Left forelimb (tissue), 1 donor: ENCODE results near the gene DUSP7.

ENCODE experiments used
- DNase-seq: peaks from one replicate; pipeline ENCODE4 v3.0.0-alpha.2; 2018; ENCODE audit warnings: low spot score

Gene DUSP7

DNA sequence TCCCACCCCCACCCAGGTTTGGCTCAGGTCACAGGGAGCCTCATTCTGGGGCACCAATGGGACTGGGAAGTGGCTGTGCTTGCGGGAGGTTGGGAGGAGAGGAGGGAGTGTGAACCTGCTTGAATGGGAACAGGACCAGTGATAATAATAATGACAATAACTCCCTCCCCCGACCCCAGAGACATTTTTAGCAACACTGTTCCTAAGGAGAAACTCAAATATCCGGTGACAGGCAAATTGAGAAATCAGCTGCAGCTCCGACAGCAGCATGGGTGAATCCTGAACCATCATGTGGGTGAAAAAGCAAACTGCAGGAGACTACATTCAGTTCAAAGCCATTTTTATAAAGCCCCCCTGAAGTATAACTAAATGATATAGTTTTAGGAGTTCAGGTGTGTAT lies 49.1 kb downstream of the DUSP7 start:
- no peak for DNase-seq

DNA sequence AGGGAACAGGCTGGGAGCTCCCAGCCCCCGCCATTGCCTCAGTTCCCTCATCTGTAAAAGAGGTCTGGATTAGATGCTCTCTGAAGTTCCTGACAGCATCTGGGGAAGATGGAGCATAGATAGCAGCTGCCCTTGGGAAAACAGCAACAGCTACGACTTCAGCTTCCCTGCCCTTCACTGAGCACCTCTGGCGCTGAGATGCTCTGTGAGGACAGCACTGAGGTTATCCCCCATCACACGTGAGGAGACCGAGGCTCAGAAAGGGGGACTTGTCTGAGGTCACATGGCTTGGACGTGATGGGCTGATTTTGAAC lies 49.6 kb downstream of the DUSP7 start:
- DNase-seq: no peak

DNA sequence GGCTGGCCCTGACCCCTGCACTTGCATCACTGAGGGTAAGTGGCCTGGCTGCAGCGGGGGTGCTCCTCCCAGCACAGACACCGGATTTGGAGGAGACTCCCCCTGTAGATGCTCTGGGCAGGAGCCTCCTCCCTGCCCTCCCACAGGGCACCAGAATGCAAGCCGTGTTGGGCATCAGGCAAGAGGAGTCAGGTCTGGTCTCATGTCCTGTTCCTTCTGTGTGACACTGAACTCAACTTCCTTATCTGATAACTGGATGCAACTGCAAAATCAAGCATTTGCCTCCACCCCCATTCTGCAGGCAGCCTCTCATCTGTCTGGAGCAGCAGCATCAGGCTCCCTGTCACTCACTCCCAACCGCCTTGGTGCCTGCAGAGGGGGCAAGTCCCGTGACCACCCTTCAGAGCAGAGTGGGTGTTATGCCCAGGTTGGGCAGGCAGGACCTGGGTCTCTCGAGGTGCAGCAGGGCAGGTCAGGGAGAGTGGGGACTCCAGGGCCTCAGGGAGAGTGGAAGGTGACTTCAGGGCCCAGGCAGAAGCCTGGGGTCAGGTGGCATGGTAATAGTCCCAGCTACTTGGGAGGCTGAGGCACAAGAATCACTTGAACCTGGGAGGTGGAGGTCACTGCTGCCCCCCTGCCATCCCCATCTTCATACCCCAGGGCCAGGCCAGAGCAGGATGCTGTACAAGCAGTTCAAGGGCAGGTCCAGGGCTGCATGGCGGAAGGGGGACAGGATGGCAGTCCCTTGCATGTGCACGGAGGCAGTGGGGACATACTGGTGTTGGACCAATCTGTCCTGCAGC lies 50.2 kb downstream of the DUSP7 start:
- no peak for DNase-seq

DNA sequence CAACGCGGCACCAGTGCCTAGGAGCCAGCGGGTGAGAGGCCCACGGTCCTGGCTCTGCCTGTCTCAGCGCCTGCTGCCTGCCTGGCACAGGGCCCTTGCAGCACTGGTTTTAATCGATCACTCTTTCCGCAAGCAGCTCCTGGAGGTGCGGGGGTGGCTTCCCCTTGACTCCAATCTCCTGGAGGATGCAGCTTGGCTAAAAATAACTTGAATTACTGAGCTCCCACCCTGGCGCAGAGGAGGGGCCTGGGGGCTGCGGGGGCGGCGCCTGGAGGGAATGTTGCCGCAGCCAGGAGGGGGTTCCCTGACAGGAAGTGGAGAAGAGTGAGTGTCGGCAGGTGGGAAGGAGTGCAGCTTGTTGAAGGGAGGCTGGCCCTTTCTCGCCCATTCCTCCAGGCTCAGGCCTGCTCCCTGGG lies 50.8 kb downstream of the DUSP7 start:
- peak; percentile 77 for DNase-seq

DNA sequence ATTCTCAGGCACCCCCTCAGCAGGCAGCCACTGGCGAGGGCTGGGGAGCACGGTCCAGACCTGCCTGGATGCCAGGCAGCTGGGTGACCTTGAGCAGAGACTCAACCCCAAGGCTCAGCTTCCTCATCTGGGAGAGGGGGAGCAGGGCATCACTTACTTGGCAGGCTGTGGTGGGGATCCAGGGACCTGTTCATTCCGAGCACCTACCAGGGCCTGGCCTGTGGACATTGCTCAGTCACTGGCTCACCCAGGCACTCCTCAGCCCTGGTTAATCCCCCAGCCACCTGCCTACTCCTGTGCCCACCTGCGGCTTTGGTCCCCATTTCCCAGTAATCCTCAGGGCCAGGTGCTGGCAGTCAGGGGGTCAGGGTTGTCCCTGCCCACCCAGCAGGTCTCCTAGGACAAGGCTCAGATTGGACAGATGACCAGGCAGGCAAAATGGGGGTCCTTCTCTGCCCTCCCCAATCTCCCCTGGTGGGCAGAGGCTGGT lies 51.4 kb downstream of the DUSP7 start:
- no peak for DNase-seq

DNA sequence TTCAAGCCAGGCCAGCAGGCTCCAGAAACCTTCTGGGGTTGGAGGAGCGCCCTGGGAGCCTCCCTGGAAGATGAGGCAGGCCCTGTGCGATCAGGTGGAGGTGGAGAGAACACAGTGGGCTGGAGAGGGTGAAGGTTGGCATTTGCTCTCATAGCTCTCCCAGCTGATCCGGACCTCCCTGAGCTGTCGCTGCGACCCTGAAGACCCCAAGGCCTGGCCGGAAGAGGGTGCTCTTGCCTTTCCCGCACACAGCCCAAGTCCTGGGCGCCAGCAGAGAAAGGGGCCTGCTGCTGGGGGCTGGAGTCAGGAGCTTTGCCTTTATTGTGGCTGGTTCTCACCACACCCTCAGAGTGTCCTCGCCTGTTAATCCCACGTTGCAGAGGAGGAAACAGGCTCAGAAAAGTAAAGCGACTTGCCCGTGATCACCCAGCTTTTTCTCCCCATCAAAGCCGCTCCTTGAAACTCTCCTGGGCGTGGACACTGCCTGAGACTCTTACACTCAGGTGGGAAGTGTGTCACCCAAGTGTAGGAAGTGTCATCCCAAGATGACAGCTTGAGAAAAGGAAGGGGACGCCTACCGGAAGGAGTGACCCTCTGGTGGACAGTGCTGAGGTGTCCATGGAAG lies 52.1 kb downstream of the DUSP7 start:
- DNase-seq: peak; percentile 78

DNA sequence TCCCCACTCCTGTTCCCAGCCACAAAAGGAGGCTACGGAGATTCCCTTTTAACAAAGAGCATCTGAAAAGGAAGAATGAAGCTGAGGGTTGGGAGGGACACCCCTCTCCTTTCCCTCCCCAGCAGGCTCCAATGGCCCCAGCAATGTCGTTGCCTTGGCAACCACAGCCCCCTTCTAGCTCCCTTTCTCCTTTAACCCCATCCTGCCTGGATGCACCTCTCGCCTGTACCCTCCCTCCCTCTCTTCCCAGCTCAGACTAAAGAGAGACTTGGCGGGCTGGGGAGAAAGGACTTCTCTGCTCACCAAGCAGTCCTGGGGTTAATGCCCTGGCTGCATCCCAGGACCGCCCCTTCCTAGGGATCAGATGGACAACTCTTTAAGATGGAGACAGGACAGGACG lies 53.6 kb downstream of the DUSP7 start:
- DNase-seq: no peak

DNA sequence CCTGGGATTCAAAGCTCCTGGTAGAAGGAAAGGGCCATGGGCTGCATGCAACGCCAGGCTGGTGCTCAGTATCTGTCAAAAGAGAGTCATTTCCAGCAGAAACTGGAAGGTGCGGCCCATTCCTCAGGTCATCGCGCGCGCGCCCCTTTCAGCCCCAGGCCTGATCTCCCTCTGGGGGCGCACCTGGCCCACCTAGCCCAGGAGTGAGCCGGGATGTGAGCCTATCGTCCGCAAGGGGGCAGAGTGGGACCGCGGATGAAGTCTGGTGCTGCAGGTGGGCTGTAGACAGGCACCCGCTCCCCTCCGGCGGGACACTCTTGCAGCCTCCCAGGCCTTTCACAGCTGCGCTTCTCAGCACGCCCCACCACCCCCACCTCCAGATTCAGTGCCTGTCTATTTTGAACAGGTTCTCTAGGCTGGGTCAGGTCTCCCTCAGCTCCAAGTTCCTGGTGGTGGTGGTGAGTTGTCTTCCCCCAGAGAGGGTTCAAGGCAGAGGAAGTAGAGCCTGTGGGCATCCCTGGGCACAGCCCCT lies 54.9 kb downstream of the DUSP7 start:
- DNase-seq: peak; percentile 86

DNA sequence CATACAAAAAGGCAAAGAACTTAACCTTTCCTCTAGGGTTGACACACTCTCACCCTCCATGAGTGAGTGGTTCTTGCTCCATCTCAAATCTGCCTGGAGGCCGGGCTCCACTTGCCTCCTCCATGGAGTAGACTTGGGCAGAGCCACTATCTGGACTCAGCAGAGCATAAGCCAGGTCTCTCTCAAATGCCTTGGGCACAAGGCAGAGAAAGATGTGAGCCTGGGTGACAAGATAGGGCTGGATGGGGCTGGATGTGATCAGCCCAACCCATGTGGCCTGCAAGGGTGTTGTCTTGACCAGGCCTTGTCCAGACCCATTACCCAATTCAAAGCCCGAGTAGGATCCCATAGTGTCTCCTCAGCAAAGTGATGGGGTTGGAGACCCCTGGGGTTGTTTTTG lies 56.5 kb downstream of the DUSP7 start:
- no peak for DNase-seq
